Fibroblast of mammary gland (primary cell): ENCODE data around the gene MYBBP1A.
"Not testable (repeated sequence)": the region's sequence is repeated elsewhere in the genome, so short reads cannot be mapped to it uniquely, and the experiment has no call there.

Experiments
- DNase-seq: peaks from one replicate; pipeline ENCODE4 v3.0.0-alpha.2; 2010; ENCODE audit warnings: low read depth
- H3K4me3 ChIP-seq: 2 replicates; pipeline ENCODE4 v1.5.1; 2011; ENCODE audit warnings: low read depth, mild to moderate bottlenecking, low read length, moderate library complexity; ENCODE audit not compliant: control insufficient read depth
- CTCF ChIP-seq: conservative IDR thresholded peaks from 2 replicates; pipeline ENCODE4 v1.5.1; 2011; ENCODE audit warnings: low read depth, low read length, inconsistent platforms; ENCODE audit not compliant: control insufficient read depth, insufficient read depth

Gene MYBBP1A

GRCh38 chr17:4583206-4583605 lies 28.0 kb upstream of the MYBBP1A start:
- no peak for DNase-seq
- TF ChIP-seq CTCF, result no peak
- H3K4me3 ChIP-seq, result no peak overlapping the region

GRCh38 chr17:4582691-4583090 lies 27.5 kb upstream of the MYBBP1A start:
- TF ChIP-seq CTCF, result no peak
- no peak overlapping the region for H3K4me3 ChIP-seq
- no peak for DNase-seq

GRCh38 chr17:4582101-4582501 lies 26.9 kb upstream of the MYBBP1A start:
- DNase-seq, result no peak
- no peak overlapping the region for H3K4me3 ChIP-seq
- TF ChIP-seq CTCF, result no peak

GRCh38 chr17:4580291-4580690 lies 25.1 kb upstream of the MYBBP1A start:
- no peak for DNase-seq
- no peak for TF ChIP-seq CTCF
- H3K4me3 ChIP-seq, result no peak overlapping the region

- no peak overlapping the region for H3K4me3 ChIP-seq
- TF ChIP-seq CTCF, result no peak
- no peak for DNase-seq
Measured at GRCh38 chr17:4579678-4580077, 24.5 kb upstream of the MYBBP1A start.

GRCh38 chr17:4578349-4578748 lies 23.2 kb upstream of the MYBBP1A start:
- H3K4me3 ChIP-seq, DNase-seq: not testable (repeated sequence)

GRCh38 chr17:4577386-4577993 lies 22.3 kb upstream of the MYBBP1A start:
- no peak for TF ChIP-seq CTCF
- no peak overlapping the region for H3K4me3 ChIP-seq
- DNase-seq, result no peak
